ENCODE results near the gene OR6S1. TPM values are rescaled to one million over a fixed set of nuclear protein-coding genes. Genes with fewer than 3 reads are reported as not detected.

OR6S1 gene
- total and polyA plus RNA-seq, 2 of the 8 experiments (the other 6 are each of a cell fraction or from before 2014, with no cell fraction given) = not detected

DNA sequence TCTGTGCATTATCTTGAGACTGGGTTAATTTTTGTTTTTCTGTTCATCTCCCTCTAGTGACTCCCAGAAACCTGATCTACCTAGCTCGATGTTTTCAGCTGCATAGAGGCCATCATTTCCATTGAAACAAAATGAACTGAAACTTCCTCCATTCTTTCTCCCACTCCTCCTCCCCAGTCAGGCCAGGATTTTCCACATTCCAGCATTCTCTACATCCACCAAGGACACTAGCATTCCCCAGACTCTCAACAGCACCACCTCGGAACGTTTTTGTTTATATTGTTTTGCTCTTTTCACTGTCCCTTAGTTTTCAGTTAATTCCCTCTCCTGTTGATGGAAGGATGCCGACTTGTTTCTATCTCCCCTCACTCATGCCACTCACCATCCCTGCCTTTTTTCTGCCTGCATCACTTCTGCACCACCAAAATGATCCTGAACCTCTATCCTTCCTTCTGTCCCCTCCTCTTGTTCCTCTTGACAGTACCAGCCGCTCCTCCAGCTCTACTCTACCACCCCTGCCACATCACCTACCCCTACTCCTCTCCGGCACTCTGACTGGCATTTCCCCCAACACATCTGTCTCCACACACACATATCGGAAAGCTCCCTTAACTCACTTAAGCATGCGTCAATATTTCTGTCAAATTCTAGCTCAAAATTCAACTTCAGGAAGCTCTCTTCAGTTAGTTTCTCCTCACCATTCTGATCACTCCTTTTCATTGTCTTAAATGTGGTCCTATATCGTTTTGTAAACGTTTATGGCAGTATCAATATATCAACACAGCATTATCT is 13.2 kb downstream of the OR6S1 start (continued):
- TF ChIP-seq CHD1 (IDR thresholded peaks at IDR 0.05; ENCODE audit: low read depth, low read length) = no peak
- TF ChIP-seq SRF (IDR thresholded peaks at IDR 0.05; ENCODE audit: low read depth, low read length) = no peak
- TF ChIP-seq ASH2L (IDR thresholded peaks at IDR 0.05; ENCODE audit: low read length) = peak; percentile 32
- TF ChIP-seq, protein P1, sequence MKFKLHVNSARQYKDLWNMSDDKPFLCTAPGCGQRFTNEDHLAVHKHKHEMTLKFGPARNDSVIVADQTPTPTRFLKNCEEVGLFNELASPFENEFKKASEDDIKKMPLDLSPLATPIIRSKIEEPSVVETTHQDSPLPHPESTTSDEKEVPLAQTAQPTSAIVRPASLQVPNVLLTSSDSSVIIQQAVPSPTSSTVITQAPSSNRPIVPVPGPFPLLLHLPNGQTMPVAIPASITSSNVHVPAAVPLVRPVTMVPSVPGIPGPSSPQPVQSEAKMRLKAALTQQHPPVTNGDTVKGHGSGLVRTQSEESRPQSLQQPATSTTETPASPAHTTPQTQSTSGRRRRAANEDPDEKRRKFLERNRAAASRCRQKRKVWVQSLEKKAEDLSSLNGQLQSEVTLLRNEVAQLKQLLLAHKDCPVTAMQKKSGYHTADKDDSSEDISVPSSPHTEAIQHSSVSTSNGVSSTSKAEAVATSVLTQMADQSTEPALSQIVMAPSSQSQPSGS (IDR thresholded peaks at IDR 0.05; ENCODE audit: low read length) = no peak
- no peak for TF ChIP-seq BACH1 (IDR thresholded peaks at IDR 0.05; ENCODE audit: low read length)
- TF ChIP-seq BCL11A (IDR thresholded peaks at IDR 0.05; ENCODE audit: low read depth in 2 of 2, low read length in 2 of 2) = no peak
- no peak for TF ChIP-seq EGR1 (IDR thresholded peaks at IDR 0.05; ENCODE audit: borderline replicate concordance, low read depth, low read length)
- no peak for TF ChIP-seq PHF8 (conservative IDR thresholded peaks at IDR 0.05; ENCODE audit: low read depth, low read length)
- TF ChIP-seq YY1 (IDR thresholded peaks at IDR 0.05; ENCODE audit: low read depth, low read length) = 0 out of 2 replicates have a peak, but pooled peaks have one; percentile 14
- TF ChIP-seq HDAC6 (IDR thresholded peaks at IDR 0.05; ENCODE audit: low read depth, low read length) = no peak
